K562 (cell line): ENCODE data around the gene CCDC85A. TPM values are rescaled to one million over a fixed set of nuclear protein-coding genes. Genes with fewer than 3 reads are reported as not detected.

Experiments
- ATAC-seq: fragments of 200-7000 bp; cut with Tn5 transposase; 3 replicates; pipeline ENCODE4 v1.9.1; 2020; ENCODE audit warnings: moderate library complexity
- BruUV-seq: library from RNA; stranded (reverse); fragments of 400-500 nt; replicated peaks from 2 replicates; lab custom pipeline; 2021; lab: Mats Ljungman, UMichigan
- CTCF ChIA-PET: fragments of 300-600 bp; formaldehyde crosslinking; extraction: SDS; loops from one replicate; lab custom pipeline; 2021; ENCODE audit warnings: low intra/inter-chr PET ratio; lab: Yijun Ruan, JAX
- POLR2A ChIA-PET: fragments of 300-600, 350-650 bp; sonication (Branson Sonifier 250); formaldehyde crosslinking; extraction: SDS; loops from one replicate; lab custom pipeline; 2021; ENCODE audit warnings: antibody characterized with exemption, inconsistent platforms; lab: Yijun Ruan, JAX
- DNase-seq, 4 experiments: peaks; one replicate each; pipeline versions ENCODE4 v3.0.0 to v3.0.0-alpha.2; 2011 to 2018; ENCODE audit warnings: low spot score in 3 of 4, mixed read lengths in 3 of 4; ENCODE audit errors: extremely low read depth in 1 of 4
- FAIRE-seq: peaks from 2 replicates; lab custom pipeline; 2011; peaks lifted over from hg19 to GRCh38; lab: Jason Lieb, UNC
- H2AFZ ChIP-seq: 2 replicates; pipeline ENCODE4 v1.6.0; 2011; ENCODE audit warnings: low read depth, low read length, control low read depth, inconsistent platforms
- H3K27ac ChIP-seq: fragments of 200-600 bp; 3 replicates; pipeline ENCODE4 v1.8.0; 2011; ENCODE audit warnings: low read depth, mild to moderate bottlenecking, control low read depth, inconsistent platforms, low read length, moderate library complexity, mixed read lengths; ENCODE audit errors: extremely low read depth
- H3K27me3 ChIP-seq, 2 experiments: fragments of 300-600 bp in 1 of 2; 2 replicates in 1 of 2; 3 replicates in 1 of 2; pipeline versions ENCODE4 v1.6.0 to v1.8.0; 2011; ENCODE audit warnings: inconsistent platforms in 2 of 2, low read length in 2 of 2, mild to moderate bottlenecking in 1 of 2, mixed read lengths in 1 of 2, moderate library complexity in 1 of 2; ENCODE audit not compliant: control insufficient read depth in 2 of 2, insufficient read depth in 2 of 2
- H3K36me3 ChIP-seq: fragments of 300-600 bp; 3 replicates; pipeline ENCODE4 v1.8.0; 2011; ENCODE audit warnings: mild to moderate bottlenecking, low read length, inconsistent platforms; ENCODE audit not compliant: control insufficient read depth, insufficient read depth
- H3K4me1 ChIP-seq, 2 experiments: fragments of 200-600 bp in 1 of 2; replicated peaks in 1 of 2; 2 replicates in 1 of 2; 3 replicates in 1 of 2; pipeline versions ENCODE4 v1.5.1 to v1.8.0; 2011; ENCODE audit warnings: inconsistent platforms in 2 of 2, low read length in 2 of 2, mild to moderate bottlenecking in 1 of 2, mixed read lengths in 1 of 2, moderate library complexity in 1 of 2; ENCODE audit not compliant: control insufficient read depth in 2 of 2, insufficient read depth in 2 of 2
- H3K4me2 ChIP-seq: 2 replicates; pipeline ENCODE4 v1.6.1; 2011; ENCODE audit warnings: low read length, control low read depth, inconsistent platforms, mixed read lengths; ENCODE audit not compliant: insufficient read depth
- H3K4me3 ChIP-seq: fragments of 200-600 bp; sonication (generic), shearing (Covaris generic); 2 replicates; pipeline ENCODE4 v1.5.1; 2016; ENCODE audit warnings: control low read depth, inconsistent platforms
- H3K79me2 ChIP-seq: fragments of 200-600 bp; 3 replicates; pipeline ENCODE4 v1.8.0; 2011; ENCODE audit warnings: low read length, inconsistent platforms; ENCODE audit not compliant: control insufficient read depth, insufficient read depth
- H3K9ac ChIP-seq, 2 experiments: 2 replicates each; pipeline versions ENCODE4 v1.6.0 to v1.6.1; 2011; ENCODE audit warnings: low read depth in 2 of 2, low read length in 2 of 2, control low read depth in 1 of 2, inconsistent platforms in 1 of 2, mild to moderate bottlenecking in 1 of 2, mixed read lengths in 1 of 2; ENCODE audit not compliant: insufficient read depth in 1 of 2
- H3K9me1 ChIP-seq: one replicate; pipeline ENCODE4 v1.6.0; 2011; ENCODE audit warnings: inconsistent platforms, mild to moderate bottlenecking, low read length, moderate library complexity; ENCODE audit not compliant: control insufficient read depth, insufficient read depth
- H3K9me3 ChIP-seq: replicated peaks from 2 replicates; pipeline ENCODE4 v1.5.1; 2011; ENCODE audit warnings: low read depth, low read length, inconsistent platforms; ENCODE audit not compliant: control insufficient read depth, insufficient read depth
- H4K20me1 ChIP-seq: replicated peaks from 2 replicates; pipeline ENCODE4 v1.6.1; 2011; ENCODE audit warnings: low read length, inconsistent platforms, mixed read lengths; ENCODE audit not compliant: control insufficient read depth, insufficient read depth
- ETV6 ChIP-seq, 3 experiments: fragments of 150-350 bp in 1 of 3; sonication (generic) in 1 of 3; formaldehyde crosslinking in 1 of 3; IDR thresholded peaks; 2 replicates each; pipeline versions ENCODE4 v1.6.1 to v1.8.0; 2014 to 2022; ENCODE audit warnings: borderline replicate concordance in 2 of 3, low read depth in 2 of 3, antibody characterized with exemption in 1 of 3, low read length in 1 of 3, mild to moderate bottlenecking in 1 of 3, missing genetic modification reagents in 1 of 3
- KAT2B ChIP-seq: IDR thresholded peaks from one replicate; pipeline ENCODE4 v1.6.1; 2012; ENCODE audit warnings: low read depth, mild to moderate bottlenecking, control low read depth, inconsistent platforms, low read length, moderate library complexity
- MTF1 ChIP-seq: fragments of 250-450 bp; sonication (Bioruptor Pico); IDR thresholded peaks from 2 replicates; pipeline ENCODE4 v1.9.0; 2021; ENCODE audit warnings: moderate library complexity, mild to moderate bottlenecking, inconsistent platforms, borderline replicate concordance
- MYC ChIP-seq, 2 experiments: fragments of 250-450 bp in 1 of 2; sonication (Bioruptor Pico) in 1 of 2; IDR thresholded peaks; 2 replicates each; pipeline versions ENCODE4 v1.5.1 to v1.6.1; 2012 to 2021; ENCODE audit warnings: low read depth in 2 of 2, borderline replicate concordance in 1 of 2, improper control_type of control experiment in 1 of 2, low read length in 1 of 2, mild to moderate bottlenecking in 1 of 2, moderate library complexity in 1 of 2
- NBN ChIP-seq: fragments of 450-650 bp; IDR thresholded peaks from 2 replicates; pipeline ENCODE4 v1.6.1; 2016; ENCODE audit warnings: low read depth, mild to moderate bottlenecking
- PKNOX1 ChIP-seq: fragments of 450-650 bp; IDR thresholded peaks from 2 replicates; pipeline ENCODE4 v1.6.1; 2016
- RBM25 ChIP-seq: fragments of 200-400 bp; formaldehyde crosslinking; IDR thresholded peaks from 2 replicates; pipeline ENCODE4 v1.6.1; 2018; ENCODE audit warnings: low read length, low read depth, moderate library complexity; ENCODE audit not compliant: severe bottlenecking
- RBM39 ChIP-seq: fragments of 200-400 bp; formaldehyde crosslinking; optimal IDR thresholded peaks from 2 replicates; pipeline ENCODE3; 2018; ENCODE audit warnings: low read depth, low read length
- SMAD4 ChIP-seq: fragments of 250-450 bp; sonication (Bioruptor Pico); conservative IDR thresholded peaks from 2 replicates; pipeline ENCODE4 v1.8.0; 2021; ENCODE audit warnings: inconsistent platforms, mild to moderate bottlenecking, moderate library complexity
- SNIP1 ChIP-seq: fragments of 450-650 bp; IDR thresholded peaks from 2 replicates; pipeline ENCODE4 v1.7.1; 2017; ENCODE audit warnings: low read depth, mild to moderate bottlenecking
- XRCC3 ChIP-seq: fragments of 450-650 bp; IDR thresholded peaks from 2 replicates; pipeline ENCODE4 v1.6.1; 2017; ENCODE audit warnings: mild to moderate bottlenecking, moderate library complexity
- XRCC5 ChIP-seq: fragments of 200-400 bp; formaldehyde crosslinking; IDR thresholded peaks from 2 replicates; pipeline ENCODE4 v1.6.1; 2017; ENCODE audit warnings: low read depth, mild to moderate bottlenecking, low read length
- ZBTB11 ChIP-seq, 3 experiments: fragments of 200-800 bp in 1 of 3; fragments of 250-450 bp in 1 of 3; fragments of 450-650 bp in 1 of 3; sonication (Bioruptor Pico) in 1 of 3; sonication (Bioruptor generic) in 1 of 3; formaldehyde crosslinking in 1 of 3; IDR thresholded peaks; 2 replicates each; pipeline versions ENCODE4 v1.6.1 to v1.8.0; 2016 to 2022; ENCODE audit warnings: mild to moderate bottlenecking in 2 of 3, missing genetic modification characterization in 2 of 3, missing compliant biosample characterization in 1 of 3, moderate library complexity in 1 of 3
- ZNF134 ChIP-seq: fragments of 250-450 bp; sonication (Bioruptor Pico); conservative IDR thresholded peaks from 2 replicates; pipeline ENCODE4 v1.4.0; 2020
- ZNF224 ChIP-seq: sonication (generic); formaldehyde crosslinking; IDR thresholded peaks from 2 replicates; pipeline ENCODE4 v1.8.0; 2022; ENCODE audit warnings: mild to moderate bottlenecking, missing genetic modification reagents
- ZNF316 ChIP-seq: fragments of 450-650 bp; IDR thresholded peaks from 2 replicates; pipeline ENCODE4 v1.6.1; 2016
- ZNF778 ChIP-seq: fragments of 450-650 bp; formaldehyde crosslinking; IDR thresholded peaks from 2 replicates; pipeline ENCODE4 v1.4.0; 2020; ENCODE audit warnings: mild to moderate bottlenecking, moderate library complexity
- ZNF785 ChIP-seq: fragments of 250-450 bp; sonication (Bioruptor Pico); IDR thresholded peaks from 2 replicates; pipeline ENCODE4 v1.4.0; 2020; ENCODE audit warnings: mild to moderate bottlenecking
- WGBS: fragments of 100-300 bp; shearing (Covaris generic); methylation state at CpG from one replicate; pipeline ENCODE4 v1.1.6; 2016; ENCODE audit warnings: low coverage, mixed read lengths; ENCODE audit not compliant: insufficient coverage; ENCODE audit errors: missing lambda C conversion rate; 5-methylcytosine and 5-hydroxymethylcytosine counted together
- in situ Hi-C: fragments of 300-500 bp; cut with MboI; formaldehyde crosslinking; loops from 4 replicates; pipeline ENCODE4 v1.15.0; 2018; ENCODE audit warnings: inconsistent platforms, mixed read lengths
- intact Hi-C: fragments of 100-400 bp; cut with micrococcal nuclease; formaldehyde crosslinking; loops from 2 replicates; pipeline ENCODE4 v1.14.2; 2022
- polyA plus RNA-seq, 8 experiments: library from polyadenylated mRNA; depleted of rRNA in 4 of 8; stranded (reverse) in 5 of 8; unstranded in 3 of 8; fragments of >200 nt; fragmentation: Nextera tagmentation in 2 of 8; fragmentation: Illumina TruSeq in 1 of 8; extraction: Ambion mirVana in 2 of 8; extraction: Trizol in 1 of 8; gene quantifications; 2 replicates each; pipeline versions ENCODE4 v1.2.1 to v1.2.3, GENCODE V29; 2011 to 2014; ENCODE audit warnings: inconsistent platforms in 1 of 8, missing spikeins in 1 of 8
- total RNA-seq, 7 experiments: library from RNA; depleted of rRNA in 6 of 7; stranded (reverse); fragments of >200 nt in 6 of 7; fragmentation: Illumina TruSeq in 2 of 7; extraction: Trizol in 2 of 7; gene quantifications; 2 replicates each; pipeline versions ENCODE4 v1.2.1 to v1.2.3, GENCODE V29; 2011 to 2021; ENCODE audit warnings: low replicate concordance in 1 of 7

Gene CCDC85A
- total and polyA plus RNA-seq, 9 of the 15 experiments (the other 6 are each of a cell fraction or from before 2014, with no cell fraction given): 0.03 to 0.14 (median 0.10) TPM; not detected in 5

GRCh38 chr2:56295666-56296065 lies 111.9 kb downstream of the CCDC85A start:
- FAIRE-seq (no peak), ATAC-seq (no peak)
- no peaks in the 10 kb centered on the region for H3K27me3 ChIP-seq
- intact Hi-C loops (no loop called here), in situ Hi-C loops (no loop called here)
- 4% methylated on average over 3 of the region's 3 CpGs for WGBS
- no peaks in the 10 kb centered on the region for H3K9me3 ChIP-seq
- no TSS peak for BruUV-seq
- H2AFZ ChIP-seq: no peak overlapping the region
- TF ChIP-seq RBM39: no peak
- no peak for TF ChIP-seq ZBTB11 (CRISPR knock-in tag; IDR thresholded peaks at IDR 0.05)
- no peak for TF ChIP-seq XRCC5
- no peak for TF ChIP-seq ZNF778 (CRISPR knock-in tag)
- no peak for TF ChIP-seq PKNOX1
- TF ChIP-seq SNIP1: no peak
- no peak for TF ChIP-seq ETV6 (IDR thresholded peaks at IDR 0.05; ENCODE audit: borderline replicate concordance in 1 of 2, low read depth in 2 of 2, low read length in 1 of 2)
- no peak for TF ChIP-seq ETV6 (CRISPR knock-in tag; IDR thresholded peaks at IDR 0.05; ENCODE audit: borderline replicate concordance)
- TF ChIP-seq ZNF785 (CRISPR knock-in tag): no peak
- TF ChIP-seq SMAD4 (CRISPR knock-in tag): no peak
- TF ChIP-seq ZNF224 (CRISPR knock-in tag): no peak
- no peak for TF ChIP-seq MTF1 (CRISPR knock-in tag)
- no peak for TF ChIP-seq RBM25
- no peak for TF ChIP-seq ZNF316
- TF ChIP-seq ZNF134 (CRISPR knock-in tag): no peak
- no peak for TF ChIP-seq KAT2B
- TF ChIP-seq XRCC3: no peak
- TF ChIP-seq MYC (IDR thresholded peaks at IDR 0.05; ENCODE audit: low read depth, low read length): no peak
- no peak for TF ChIP-seq MYC (CRISPR knock-in tag; IDR thresholded peaks at IDR 0.05; ENCODE audit: borderline replicate concordance, low read depth)
- TF ChIP-seq NBN: no peak
- TF ChIP-seq, all 486 proteins: peak for 0
- ChIA-PET CTCF (no interaction called here), POLR2A (interaction anchor here (0.7 kb wide), 1 partner anchor 209 kb away, joined by 4 read pairs; no protein-coding TSS in a partner anchor)
- Histone ChIP-seq H3K4me2 (no peak overlapping the region), H3K79me2 (no peaks in the 10 kb centered on the region), H3K9me1 (no peaks in the 10 kb centered on the region), H3K27ac (no peak overlapping the region), H3K4me3 (no peak overlapping the region), H3K36me3 (no peaks in the 10 kb centered on the region), H4K20me1 (no peaks in the 10 kb centered on the region), H3K9ac (no peak overlapping the region), H3K4me1 (no peaks in the 10 kb centered on the region)
- no peak for DNase-seq
